ENCODE measurements around the gene BASP1. TPM values are rescaled to one million over a fixed set of nuclear protein-coding genes. Genes with fewer than 3 reads are reported as not detected.
"Not testable (repeated sequence)": the region's sequence is repeated elsewhere in the genome, so short reads cannot be mapped to it uniquely, and the experiment has no call there.

The BASP1 gene
- total RNA-seq, 1 donor from 2014 or later, result 411 TPM

- FAIRE-seq (no peak), DNase-seq (ENCODE audit: low spot score in 2 of 2) (no peak)
Measured at GRCh38 chr5:17282283-17283120, 65.1 kb downstream of the BASP1 start.

- FAIRE-seq (no peak), DNase-seq (ENCODE audit: low spot score in 2 of 2) (no peak)
Measured at GRCh38 chr5:17283121-17283415, 65.6 kb downstream of the BASP1 start.

- no peak for DNase-seq (ENCODE audit: low spot score in 2 of 2)
- no peak for FAIRE-seq
Measured at GRCh38 chr5:17287501-17288155, 70.2 kb downstream of the BASP1 start.

- FAIRE-seq (no peak), DNase-seq (ENCODE audit: low spot score in 2 of 2) (no peak)
Measured at GRCh38 chr5:17288570-17288969, 71.1 kb downstream of the BASP1 start.

- FAIRE-seq (no peak), DNase-seq (ENCODE audit: low spot score in 2 of 2) (no peak)
Measured at GRCh38 chr5:17289681-17290539, 72.5 kb downstream of the BASP1 start.

GRCh38 chr5:17290540-17290974 is 73.1 kb downstream of the BASP1 start:
- FAIRE-seq (no peak), DNase-seq (ENCODE audit: low spot score in 2 of 2) (no peak)

GRCh38 chr5:17292434-17293015 is 75.1 kb downstream of the BASP1 start:
- FAIRE-seq, result no peak

GRCh38 chr5:17294639-17295311 is 77.3 kb downstream of the BASP1 start:
- FAIRE-seq, result no peak

More at GRCh38 chr5:17292434-17293015, 75.1 kb downstream of the BASP1 start:
- DNase-seq (ENCODE audit: low spot score in 2 of 2), result no peak

GRCh38 chr5:17295671-17296070 is 78.2 kb downstream of the BASP1 start:
- no peak for FAIRE-seq
- DNase-seq (ENCODE audit: low spot score in 2 of 2), result no peak

More at GRCh38 chr5:17294639-17295311, 77.3 kb downstream of the BASP1 start:
- DNase-seq (ENCODE audit: low spot score in 2 of 2), result no peak

GRCh38 chr5:17302106-17302505 is 84.7 kb downstream of the BASP1 start:
- FAIRE-seq (no peak), DNase-seq (ENCODE audit: low spot score in 2 of 2) (no peak)

GRCh38 chr5:17302604-17303003 is 85.2 kb downstream of the BASP1 start:
- DNase-seq (ENCODE audit: low spot score in 2 of 2), result no peak
- FAIRE-seq, result no peak

GRCh38 chr5:17304282-17304681 is 86.9 kb downstream of the BASP1 start:
- DNase-seq (ENCODE audit: low spot score in 2 of 2), result no peak
- no peak for FAIRE-seq

GRCh38 chr5:17305017-17305416 is 87.6 kb downstream of the BASP1 start:
- FAIRE-seq, result no peak
- no peak for DNase-seq (ENCODE audit: low spot score in 2 of 2)

GRCh38 chr5:17305964-17306725 is 88.7 kb downstream of the BASP1 start:
- FAIRE-seq (no peak), DNase-seq (ENCODE audit: low spot score in 2 of 2) (no peak)

- FAIRE-seq, result no peak
- DNase-seq (ENCODE audit: low spot score in 2 of 2), result no peak
Measured at GRCh38 chr5:17306726-17307091, 89.3 kb downstream of the BASP1 start.

GRCh38 chr5:17307440-17307839 is 90.0 kb downstream of the BASP1 start:
- DNase-seq (ENCODE audit: low spot score in 2 of 2); FAIRE-seq: not testable (repeated sequence)

GRCh38 chr5:17308326-17309065 is 91.1 kb downstream of the BASP1 start:
- no peak for FAIRE-seq
- no peak for DNase-seq (ENCODE audit: low spot score in 2 of 2)

- DNase-seq (ENCODE audit: low spot score in 2 of 2) (no peak), FAIRE-seq (no peak)
Measured at GRCh38 chr5:17309462-17309861, 92.0 kb downstream of the BASP1 start.

GRCh38 chr5:17310502-17310901 is 93.1 kb downstream of the BASP1 start:
- DNase-seq (ENCODE audit: low spot score in 2 of 2); FAIRE-seq: not testable (repeated sequence)
